HepG2 (cell line): Measurements from ENCODE around the gene P3R3URF. TPM values are rescaled to one million over a fixed set of nuclear protein-coding genes. Genes with fewer than 3 reads are reported as not detected.

Source experiments
- ETV6 ChIP-seq: sonication (generic); formaldehyde crosslinking; conservative IDR thresholded peaks from 2 replicates; pipeline ENCODE4 v1.4.0; 2020; ENCODE audit warnings: missing genetic modification reagents
- MAZ ChIP-seq, 2 experiments: sonication (generic) in 1 of 2; formaldehyde crosslinking in 1 of 2; IDR thresholded peaks; 2 replicates each; pipeline versions ENCODE4 v1.5.0 to v1.6.1; 2012 to 2020; ENCODE audit warnings: low read depth in 2 of 2, mild to moderate bottlenecking in 2 of 2, borderline replicate concordance in 1 of 2, improper control_type of control experiment in 1 of 2, low read length in 1 of 2, missing genetic modification reagents in 1 of 2, moderate library complexity in 1 of 2
- XBP1 ChIP-seq: sonication (generic); formaldehyde crosslinking; IDR thresholded peaks from 2 replicates; pipeline ENCODE4 v1.5.0; 2020; ENCODE audit warnings: missing genetic modification reagents
- ZKSCAN1 ChIP-seq: fragments of 150-350 bp; IDR thresholded peaks from 2 replicates; pipeline ENCODE4 v1.6.1; 2014; ENCODE audit warnings: low read length
- ZNF235 ChIP-seq: sonication (generic); formaldehyde crosslinking; IDR thresholded peaks from 2 replicates; pipeline ENCODE4 v1.8.1; 2023; ENCODE audit warnings: mild to moderate bottlenecking, missing genetic modification reagents, borderline replicate concordance
- ZNF431 ChIP-seq: sonication (generic); formaldehyde crosslinking; IDR thresholded peaks from 2 replicates; pipeline ENCODE4 v1.9.0; 2022; ENCODE audit warnings: missing genetic modification reagents, low read depth, mild to moderate bottlenecking, borderline replicate concordance
- polyA plus RNA-seq, 8 experiments: library from polyadenylated mRNA; depleted of rRNA in 3 of 8; stranded (reverse) in 7 of 8; unstranded in 1 of 8; fragments of >200 nt; fragmentation: Illumina TruSeq in 4 of 8; extraction: Trizol in 4 of 8; gene quantifications; 2 replicates each; pipeline versions ENCODE4 v1.2.1 to v1.2.3, GENCODE V29; 2011 to 2016; ENCODE audit warnings: low read depth in 4 of 8, missing spikeins in 1 of 8, mixed read lengths in 1 of 8; ENCODE audit not compliant: insufficient read depth in 1 of 8
- total RNA-seq, 5 experiments: library from RNA; depleted of rRNA; stranded (reverse); fragments of >200 nt; fragmentation: Illumina TruSeq; extraction: Trizol; gene quantifications; 2 replicates each; pipeline ENCODE4 v1.2.3, GENCODE V29; 2016; ENCODE audit warnings: low read depth in 1 of 5
- TF ChIP-seq, protein P1 (sequence below): IDR thresholded peaks from 2 replicates; pipeline ENCODE4 v1.6.1; 2016
- TF ChIP-seq, protein P2 (sequence below): IDR thresholded peaks from 2 replicates; pipeline ENCODE4 v1.6.1; 2018; ENCODE audit warnings: missing genetic modification reagents
- TF ChIP-seq, protein P3 (sequence below): conservative IDR thresholded peaks from 2 replicates; pipeline ENCODE4 v1.6.1; 2018; ENCODE audit warnings: missing genetic modification reagents
- TF ChIP-seq, protein P4 (sequence below): sonication (generic); formaldehyde crosslinking; IDR thresholded peaks from 2 replicates; pipeline ENCODE4 v1.4.0; 2020; ENCODE audit warnings: missing genetic modification reagents, borderline replicate concordance
- TF ChIP-seq, protein P5 (sequence below): sonication (generic); formaldehyde crosslinking; IDR thresholded peaks from 2 replicates; pipeline ENCODE4 v1.4.0; 2020; ENCODE audit warnings: mild to moderate bottlenecking, missing genetic modification reagents

The P3R3URF gene
- total and polyA plus RNA-seq, 2 of the 13 experiments (the other 11 are each of a cell fraction or from before 2014, with no cell fraction given) = not detected

DNA sequence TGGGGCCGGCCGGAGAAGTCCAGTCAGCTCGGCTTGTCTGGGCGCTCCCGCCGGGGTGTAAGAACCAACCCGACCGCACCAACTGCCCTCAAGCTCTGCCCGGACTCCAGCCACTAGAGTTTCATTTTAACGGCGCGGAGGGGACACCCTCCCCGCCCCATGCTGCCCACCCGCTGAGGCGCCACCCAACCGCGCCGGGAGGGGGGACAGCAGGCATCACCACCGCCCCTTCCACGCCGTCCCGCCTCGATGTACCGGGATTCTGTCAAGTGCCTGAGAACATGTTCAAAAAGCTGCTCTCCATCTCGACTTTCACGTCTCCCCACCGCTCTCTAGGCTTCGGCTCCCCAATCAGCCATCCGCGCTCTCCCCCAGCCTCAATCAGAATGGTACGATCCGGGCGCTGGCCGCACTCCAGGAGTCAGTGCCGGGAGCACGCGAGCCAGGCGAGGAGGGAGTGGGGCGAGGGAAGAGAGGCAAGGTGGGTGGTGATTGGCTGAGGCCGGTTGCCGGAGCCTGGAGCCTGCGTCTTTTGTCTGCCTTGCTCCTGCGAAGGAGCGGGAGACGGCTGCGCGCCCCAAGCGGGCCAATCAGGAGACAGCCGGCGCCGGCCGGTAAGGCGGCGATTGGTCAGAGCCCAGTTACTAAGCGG lies 43.6 kb downstream of the P3R3URF start, which contains the start of gene PIK3R3 (continued):
- TF ChIP-seq, protein P1, sequence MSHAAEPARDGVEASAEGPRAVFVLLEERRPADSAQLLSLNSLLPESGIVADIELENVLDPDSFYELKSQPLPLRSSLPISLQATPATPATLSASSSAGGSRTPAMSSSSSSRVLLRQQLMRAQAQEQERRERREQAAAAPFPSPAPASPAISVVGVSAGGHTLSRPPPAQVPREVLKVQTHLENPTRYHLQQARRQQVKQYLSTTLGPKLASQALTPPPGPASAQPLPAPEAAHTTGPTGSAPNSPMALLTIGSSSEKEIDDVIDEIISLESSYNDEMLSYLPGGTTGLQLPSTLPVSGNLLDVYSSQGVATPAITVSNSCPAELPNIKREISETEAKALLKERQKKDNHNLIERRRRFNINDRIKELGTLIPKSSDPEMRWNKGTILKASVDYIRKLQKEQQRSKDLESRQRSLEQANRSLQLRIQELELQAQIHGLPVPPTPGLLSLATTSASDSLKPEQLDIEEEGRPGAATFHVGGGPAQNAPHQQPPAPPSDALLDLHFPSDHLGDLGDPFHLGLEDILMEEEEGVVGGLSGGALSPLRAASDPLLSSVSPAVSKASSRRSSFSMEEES = peak; percentile 96
- TF ChIP-seq, protein P2, sequence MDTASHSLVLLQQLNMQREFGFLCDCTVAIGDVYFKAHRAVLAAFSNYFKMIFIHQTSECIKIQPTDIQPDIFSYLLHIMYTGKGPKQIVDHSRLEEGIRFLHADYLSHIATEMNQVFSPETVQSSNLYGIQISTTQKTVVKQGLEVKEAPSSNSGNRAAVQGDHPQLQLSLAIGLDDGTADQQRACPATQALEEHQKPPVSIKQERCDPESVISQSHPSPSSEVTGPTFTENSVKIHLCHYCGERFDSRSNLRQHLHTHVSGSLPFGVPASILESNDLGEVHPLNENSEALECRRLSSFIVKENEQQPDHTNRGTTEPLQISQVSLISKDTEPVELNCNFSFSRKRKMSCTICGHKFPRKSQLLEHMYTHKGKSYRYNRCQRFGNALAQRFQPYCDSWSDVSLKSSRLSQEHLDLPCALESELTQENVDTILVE (CRISPR knock-in tag) = peak; percentile 84; the same call in 1 of the 2 replicates
- TF ChIP-seq, protein P3, sequence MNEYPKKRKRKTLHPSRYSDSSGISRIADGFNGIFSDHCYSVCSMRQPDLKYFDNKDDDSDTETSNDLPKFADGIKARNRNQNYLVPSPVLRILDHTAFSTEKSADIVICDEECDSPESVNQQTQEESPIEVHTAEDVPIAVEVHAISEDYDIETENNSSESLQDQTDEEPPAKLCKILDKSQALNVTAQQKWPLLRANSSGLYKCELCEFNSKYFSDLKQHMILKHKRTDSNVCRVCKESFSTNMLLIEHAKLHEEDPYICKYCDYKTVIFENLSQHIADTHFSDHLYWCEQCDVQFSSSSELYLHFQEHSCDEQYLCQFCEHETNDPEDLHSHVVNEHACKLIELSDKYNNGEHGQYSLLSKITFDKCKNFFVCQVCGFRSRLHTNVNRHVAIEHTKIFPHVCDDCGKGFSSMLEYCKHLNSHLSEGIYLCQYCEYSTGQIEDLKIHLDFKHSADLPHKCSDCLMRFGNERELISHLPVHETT = peak; percentile 90; the same call in 1 of the 2 replicates
- TF ChIP-seq ZKSCAN1 = no peak
- 0 out of 2 replicates have a peak, but pooled peaks have one; percentile 29 for TF ChIP-seq XBP1 (CRISPR knock-in tag)
- TF ChIP-seq ETV6 (CRISPR knock-in tag) = peak; percentile 91; the same call in 1 of the 2 replicates
- peak; percentile 88 for TF ChIP-seq MAZ (IDR thresholded peaks at IDR 0.05; ENCODE audit: borderline replicate concordance, low read depth, low read length)
- peak; percentile 93 for TF ChIP-seq MAZ (CRISPR knock-in tag; IDR thresholded peaks at IDR 0.05; ENCODE audit: low read depth)
- peak; percentile 90; the same call in 1 of the 2 replicates for TF ChIP-seq ZNF235 (CRISPR knock-in tag)
- TF ChIP-seq ZNF431 = peak; percentile 96; the same call in 1 of the 2 replicates
- TF ChIP-seq, protein P4, sequence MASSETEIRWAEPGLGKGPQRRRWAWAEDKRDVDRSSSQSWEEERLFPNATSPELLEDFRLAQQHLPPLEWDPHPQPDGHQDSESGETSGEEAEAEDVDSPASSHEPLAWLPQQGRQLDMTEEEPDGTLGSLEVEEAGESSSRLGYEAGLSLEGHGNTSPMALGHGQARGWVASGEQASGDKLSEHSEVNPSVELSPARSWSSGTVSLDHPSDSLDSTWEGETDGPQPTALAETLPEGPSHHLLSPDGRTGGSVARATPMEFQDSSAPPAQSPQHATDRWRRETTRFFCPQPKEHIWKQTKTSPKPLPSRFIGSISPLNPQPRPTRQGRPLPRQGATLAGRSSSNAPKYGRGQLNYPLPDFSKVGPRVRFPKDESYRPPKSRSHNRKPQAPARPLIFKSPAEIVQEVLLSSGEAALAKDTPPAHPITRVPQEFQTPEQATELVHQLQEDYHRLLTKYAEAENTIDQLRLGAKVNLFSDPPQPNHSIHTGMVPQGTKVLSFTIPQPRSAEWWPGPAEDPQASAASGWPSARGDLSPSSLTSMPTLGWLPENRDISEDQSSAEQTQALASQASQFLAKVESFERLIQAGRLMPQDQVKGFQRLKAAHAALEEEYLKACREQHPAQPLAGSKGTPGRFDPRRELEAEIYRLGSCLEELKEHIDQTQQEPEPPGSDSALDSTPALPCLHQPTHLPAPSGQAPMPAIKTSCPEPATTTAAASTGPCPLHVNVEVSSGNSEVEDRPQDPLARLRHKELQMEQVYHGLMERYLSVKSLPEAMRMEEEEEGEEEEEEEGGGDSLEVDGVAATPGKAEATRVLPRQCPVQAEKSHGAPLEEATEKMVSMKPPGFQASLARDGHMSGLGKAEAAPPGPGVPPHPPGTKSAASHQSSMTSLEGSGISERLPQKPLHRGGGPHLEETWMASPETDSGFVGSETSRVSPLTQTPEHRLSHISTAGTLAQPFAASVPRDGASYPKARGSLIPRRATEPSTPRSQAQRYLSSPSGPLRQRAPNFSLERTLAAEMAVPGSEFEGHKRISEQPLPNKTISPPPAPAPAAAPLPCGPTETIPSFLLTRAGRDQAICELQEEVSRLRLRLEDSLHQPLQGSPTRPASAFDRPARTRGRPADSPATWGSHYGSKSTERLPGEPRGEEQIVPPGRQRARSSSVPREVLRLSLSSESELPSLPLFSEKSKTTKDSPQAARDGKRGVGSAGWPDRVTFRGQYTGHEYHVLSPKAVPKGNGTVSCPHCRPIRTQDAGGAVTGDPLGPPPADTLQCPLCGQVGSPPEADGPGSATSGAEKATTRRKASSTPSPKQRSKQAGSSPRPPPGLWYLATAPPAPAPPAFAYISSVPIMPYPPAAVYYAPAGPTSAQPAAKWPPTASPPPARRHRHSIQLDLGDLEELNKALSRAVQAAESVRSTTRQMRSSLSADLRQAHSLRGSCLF (CRISPR knock-in tag) = peak; percentile 98
- TF ChIP-seq, protein P5, sequence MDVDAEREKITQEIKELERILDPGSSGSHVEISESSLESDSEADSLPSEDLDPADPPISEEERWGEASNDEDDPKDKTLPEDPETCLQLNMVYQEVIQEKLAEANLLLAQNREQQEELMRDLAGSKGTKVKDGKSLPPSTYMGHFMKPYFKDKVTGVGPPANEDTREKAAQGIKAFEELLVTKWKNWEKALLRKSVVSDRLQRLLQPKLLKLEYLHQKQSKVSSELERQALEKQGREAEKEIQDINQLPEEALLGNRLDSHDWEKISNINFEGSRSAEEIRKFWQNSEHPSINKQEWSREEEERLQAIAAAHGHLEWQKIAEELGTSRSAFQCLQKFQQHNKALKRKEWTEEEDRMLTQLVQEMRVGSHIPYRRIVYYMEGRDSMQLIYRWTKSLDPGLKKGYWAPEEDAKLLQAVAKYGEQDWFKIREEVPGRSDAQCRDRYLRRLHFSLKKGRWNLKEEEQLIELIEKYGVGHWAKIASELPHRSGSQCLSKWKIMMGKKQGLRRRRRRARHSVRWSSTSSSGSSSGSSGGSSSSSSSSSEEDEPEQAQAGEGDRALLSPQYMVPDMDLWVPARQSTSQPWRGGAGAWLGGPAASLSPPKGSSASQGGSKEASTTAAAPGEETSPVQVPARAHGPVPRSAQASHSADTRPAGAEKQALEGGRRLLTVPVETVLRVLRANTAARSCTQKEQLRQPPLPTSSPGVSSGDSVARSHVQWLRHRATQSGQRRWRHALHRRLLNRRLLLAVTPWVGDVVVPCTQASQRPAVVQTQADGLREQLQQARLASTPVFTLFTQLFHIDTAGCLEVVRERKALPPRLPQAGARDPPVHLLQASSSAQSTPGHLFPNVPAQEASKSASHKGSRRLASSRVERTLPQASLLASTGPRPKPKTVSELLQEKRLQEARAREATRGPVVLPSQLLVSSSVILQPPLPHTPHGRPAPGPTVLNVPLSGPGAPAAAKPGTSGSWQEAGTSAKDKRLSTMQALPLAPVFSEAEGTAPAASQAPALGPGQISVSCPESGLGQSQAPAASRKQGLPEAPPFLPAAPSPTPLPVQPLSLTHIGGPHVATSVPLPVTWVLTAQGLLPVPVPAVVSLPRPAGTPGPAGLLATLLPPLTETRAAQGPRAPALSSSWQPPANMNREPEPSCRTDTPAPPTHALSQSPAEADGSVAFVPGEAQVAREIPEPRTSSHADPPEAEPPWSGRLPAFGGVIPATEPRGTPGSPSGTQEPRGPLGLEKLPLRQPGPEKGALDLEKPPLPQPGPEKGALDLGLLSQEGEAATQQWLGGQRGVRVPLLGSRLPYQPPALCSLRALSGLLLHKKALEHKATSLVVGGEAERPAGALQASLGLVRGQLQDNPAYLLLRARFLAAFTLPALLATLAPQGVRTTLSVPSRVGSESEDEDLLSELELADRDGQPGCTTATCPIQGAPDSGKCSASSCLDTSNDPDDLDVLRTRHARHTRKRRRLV (CRISPR knock-in tag) = peak; percentile 97
